GM21619 (cell line): ENCODE measurements around the gene SOX6.

ENCODE experiments used
- ATAC-seq: cut with Tn5 transposase; IDR thresholded peaks from one replicate; pipeline ENCODE4 v1.9.1; 2021; ENCODE audit not compliant: unreplicated experiment

The SOX6 gene

GRCh38 chr11:16195651-16196050 is 160.7 kb downstream of the SOX6 start:
- no peak for ATAC-seq

DNA sequence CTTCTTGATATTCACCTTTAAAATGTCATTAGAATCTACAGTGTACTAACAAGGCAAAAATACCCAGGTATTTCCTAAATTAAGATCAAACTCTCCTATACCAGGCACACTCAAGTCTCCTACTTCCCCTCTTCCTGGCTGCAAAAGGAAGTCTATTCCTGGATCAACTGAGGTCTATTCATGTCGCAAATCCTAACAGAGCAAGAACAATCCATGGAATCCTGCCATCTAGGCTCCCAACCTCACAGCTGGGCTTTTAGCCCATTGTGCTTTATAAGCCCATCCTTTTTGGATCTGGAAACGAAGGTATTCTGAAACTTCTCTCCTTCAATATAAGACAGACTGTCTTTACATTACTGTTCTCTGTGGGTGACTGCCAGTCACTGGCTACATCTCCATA is 161.8 kb downstream of the SOX6 start:
- ATAC-seq: no peak

DNA sequence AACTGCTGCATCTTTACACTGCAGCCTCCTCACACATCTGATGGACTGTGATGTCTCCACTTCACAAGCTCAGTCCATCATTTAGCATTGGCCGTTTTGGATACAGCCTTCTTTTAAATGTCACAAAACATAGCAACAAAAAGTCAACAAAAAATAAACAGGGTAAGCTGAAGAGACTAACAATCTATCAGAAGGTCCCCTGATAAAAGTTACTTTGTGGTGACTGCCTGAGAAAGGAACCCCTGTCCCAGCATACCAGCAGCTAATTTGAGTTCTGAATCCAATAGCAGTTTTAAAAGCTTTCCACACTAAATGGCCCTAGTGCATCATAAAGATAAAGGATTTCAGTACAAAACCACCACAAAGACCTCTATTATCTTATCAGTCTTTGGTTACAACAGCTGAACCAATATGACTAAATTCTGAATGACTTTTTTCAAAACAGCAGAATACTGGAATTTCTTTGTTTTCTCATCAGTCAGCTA is 162.4 kb downstream of the SOX6 start:
- no peak for ATAC-seq

DNA sequence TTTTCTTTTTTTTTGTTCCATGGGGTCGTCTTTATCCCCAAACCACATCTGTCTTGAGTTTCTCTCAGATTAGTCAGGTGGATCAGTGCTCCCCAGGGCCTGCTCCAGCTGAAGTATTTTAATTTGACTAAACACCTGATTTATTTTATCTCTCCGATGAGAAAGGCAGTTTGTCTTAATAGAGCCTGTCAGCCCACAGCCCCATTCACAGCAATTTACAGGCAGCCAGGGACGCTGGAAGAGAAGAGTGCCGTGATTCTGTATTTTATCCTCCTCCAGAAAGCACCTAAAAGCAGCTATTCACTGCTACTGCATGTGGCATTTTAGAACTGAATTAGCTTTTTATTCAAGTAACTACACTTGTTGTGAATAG is 164.5 kb downstream of the SOX6 start:
- no peak for ATAC-seq

- no peak for ATAC-seq
Observed at GRCh38 chr11:16191212-16191867, 165.0 kb downstream of the SOX6 start.

GRCh38 chr11:16186680-16187079 is 169.7 kb downstream of the SOX6 start:
- ATAC-seq: no peak

DNA sequence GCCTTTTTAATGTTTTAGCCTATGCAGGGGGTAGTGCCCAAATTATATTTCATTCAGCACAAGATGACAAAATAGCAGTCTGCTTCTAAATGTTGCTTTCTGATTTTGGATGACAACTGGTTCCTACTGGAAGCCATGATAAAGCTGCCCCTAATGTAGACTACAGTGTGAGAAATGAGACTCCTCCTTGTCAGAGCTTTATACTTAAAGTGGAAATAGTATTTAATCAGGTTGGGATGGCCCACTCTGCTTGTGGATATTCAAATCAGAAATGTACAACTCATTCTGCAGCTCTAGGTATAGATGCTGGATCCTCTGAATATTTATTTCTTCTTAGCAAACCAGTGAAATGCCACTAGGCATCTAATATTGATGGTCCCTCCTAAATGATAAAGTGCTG is 171.3 kb downstream of the SOX6 start:
- no peak for ATAC-seq

- ATAC-seq: no peak
Observed at GRCh38 chr11:16184588-16184987, 171.8 kb downstream of the SOX6 start.

- no peak for ATAC-seq
Observed at GRCh38 chr11:16182553-16182952, 173.8 kb downstream of the SOX6 start.

DNA sequence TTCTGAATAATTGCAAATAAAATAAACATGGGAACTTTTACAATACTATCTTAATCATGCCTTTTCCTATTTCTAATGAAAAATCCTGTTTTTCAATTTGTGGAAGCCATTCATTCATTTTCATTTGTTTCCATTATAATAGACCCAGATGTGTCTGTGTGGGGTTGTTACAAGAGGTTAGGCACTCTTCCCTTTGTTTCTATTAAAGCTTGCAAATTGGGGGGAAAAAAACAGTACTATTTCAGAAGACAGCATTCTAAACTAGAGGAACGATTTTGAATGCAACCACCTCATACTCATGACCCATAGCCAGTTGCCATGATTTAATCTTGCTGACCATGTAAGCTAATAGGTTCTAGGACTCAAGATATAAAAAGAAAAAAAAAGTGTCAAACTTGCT is 175.5 kb downstream of the SOX6 start:
- no peak for ATAC-seq

GRCh38 chr11:16179676-16180075 is 176.7 kb downstream of the SOX6 start:
- ATAC-seq: no peak

GRCh38 chr11:16178273-16178672 is 178.1 kb downstream of the SOX6 start:
- no peak for ATAC-seq

- no peak for ATAC-seq
Observed at GRCh38 chr11:16177688-16178087, 178.7 kb downstream of the SOX6 start.

- ATAC-seq: no peak
Observed at GRCh38 chr11:16173798-16174197, 182.5 kb downstream of the SOX6 start.

- ATAC-seq: no peak
Observed at GRCh38 chr11:16171882-16172281, 184.5 kb downstream of the SOX6 start.

DNA sequence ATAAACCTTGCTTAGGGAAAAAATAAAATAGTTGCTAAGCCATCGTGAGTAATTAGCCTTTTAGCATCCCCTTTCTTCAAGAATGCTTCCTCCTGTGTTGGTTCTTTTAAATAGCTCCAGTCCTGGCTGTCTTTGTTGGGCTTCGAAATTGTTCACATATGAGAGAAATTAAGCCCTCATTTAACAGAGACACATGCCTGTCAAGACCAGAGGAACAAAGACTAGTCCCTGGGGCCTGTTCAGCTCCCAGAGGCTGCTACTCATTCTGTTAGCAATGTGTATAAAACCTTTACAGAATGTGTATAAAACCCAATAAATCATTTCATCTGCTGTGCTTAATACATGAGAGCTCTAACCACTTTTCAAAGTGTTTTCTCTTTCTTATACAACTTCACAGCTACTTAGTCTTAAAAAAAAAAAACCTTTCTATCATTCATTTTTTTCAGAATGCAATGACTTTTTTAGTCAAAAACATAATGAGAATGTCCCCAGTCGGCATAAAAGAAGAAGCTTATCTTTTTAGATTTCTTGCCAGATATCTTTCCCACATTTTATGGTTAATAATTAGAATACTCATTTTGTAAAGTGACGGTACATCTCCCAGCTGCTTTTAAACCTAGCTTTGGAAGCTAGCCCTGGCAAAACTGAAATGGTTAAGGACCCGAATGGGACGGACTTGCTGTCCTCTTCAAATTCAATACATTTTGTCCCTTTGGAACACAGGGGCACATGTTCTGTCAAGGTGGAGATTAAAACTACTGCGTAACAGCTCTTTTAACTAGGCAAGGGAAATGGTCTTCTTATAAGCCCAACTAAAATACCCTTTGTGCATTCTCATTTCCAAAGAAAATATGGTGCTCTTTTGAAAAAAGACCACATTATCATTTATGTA is 186.1 kb downstream of the SOX6 start:
- no peak for ATAC-seq

GRCh38 chr11:16169541-16169940 is 186.8 kb downstream of the SOX6 start:
- ATAC-seq: no peak

DNA sequence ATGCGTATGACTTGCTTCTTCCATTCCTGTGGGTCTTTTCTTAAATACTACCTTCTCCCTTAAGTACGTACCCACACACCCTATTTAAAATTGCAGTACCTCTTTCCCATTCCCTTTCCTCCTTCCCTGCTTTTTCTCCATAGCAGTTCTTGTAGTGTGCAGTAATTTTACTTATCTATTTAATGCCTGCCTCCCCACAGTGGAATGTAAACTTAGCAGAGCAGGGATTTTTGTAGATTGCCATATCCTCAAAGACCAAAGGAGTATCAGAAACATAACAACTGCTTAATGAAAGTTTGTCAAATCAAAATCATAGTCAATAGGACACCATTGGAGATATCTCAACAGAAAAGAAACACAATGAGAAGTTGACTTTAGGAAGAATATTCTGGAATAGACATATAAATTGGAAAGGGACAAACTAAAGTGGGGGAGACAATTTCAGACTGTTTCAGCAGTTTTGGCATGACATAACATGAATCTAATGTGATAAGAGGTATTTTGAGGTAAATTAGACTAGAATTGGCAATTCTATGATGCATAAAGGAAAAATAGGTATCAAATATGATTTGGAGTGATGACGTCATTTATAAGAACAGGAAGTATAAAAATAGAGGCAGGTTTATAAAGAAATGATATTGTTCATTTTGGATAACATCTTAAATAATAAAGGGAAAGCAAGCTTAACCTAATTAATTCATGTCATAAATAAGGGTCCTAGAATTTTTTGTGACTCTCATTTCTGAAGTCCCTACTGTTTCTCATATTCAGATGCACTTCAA is 188.4 kb downstream of the SOX6 start:
- no peak for ATAC-seq

- ATAC-seq: no peak
Observed at GRCh38 chr11:16166571-16166970, 189.8 kb downstream of the SOX6 start.

GRCh38 chr11:16160146-16160545 is 196.2 kb downstream of the SOX6 start:
- ATAC-seq: no peak

- no peak for ATAC-seq
Observed at GRCh38 chr11:16158426-16158994, 197.8 kb downstream of the SOX6 start.
